Measurements from ENCODE around the gene MOV10. TPM values are rescaled to one million over a fixed set of nuclear protein-coding genes. Genes with fewer than 3 reads are reported as not detected.

The MOV10 gene
- total and polyA plus RNA-seq, 9 of the 15 experiments (the other 6 are each of a cell fraction or from before 2014, with no cell fraction given) = 16.7 to 105 (median 49.5) TPM

DNA sequence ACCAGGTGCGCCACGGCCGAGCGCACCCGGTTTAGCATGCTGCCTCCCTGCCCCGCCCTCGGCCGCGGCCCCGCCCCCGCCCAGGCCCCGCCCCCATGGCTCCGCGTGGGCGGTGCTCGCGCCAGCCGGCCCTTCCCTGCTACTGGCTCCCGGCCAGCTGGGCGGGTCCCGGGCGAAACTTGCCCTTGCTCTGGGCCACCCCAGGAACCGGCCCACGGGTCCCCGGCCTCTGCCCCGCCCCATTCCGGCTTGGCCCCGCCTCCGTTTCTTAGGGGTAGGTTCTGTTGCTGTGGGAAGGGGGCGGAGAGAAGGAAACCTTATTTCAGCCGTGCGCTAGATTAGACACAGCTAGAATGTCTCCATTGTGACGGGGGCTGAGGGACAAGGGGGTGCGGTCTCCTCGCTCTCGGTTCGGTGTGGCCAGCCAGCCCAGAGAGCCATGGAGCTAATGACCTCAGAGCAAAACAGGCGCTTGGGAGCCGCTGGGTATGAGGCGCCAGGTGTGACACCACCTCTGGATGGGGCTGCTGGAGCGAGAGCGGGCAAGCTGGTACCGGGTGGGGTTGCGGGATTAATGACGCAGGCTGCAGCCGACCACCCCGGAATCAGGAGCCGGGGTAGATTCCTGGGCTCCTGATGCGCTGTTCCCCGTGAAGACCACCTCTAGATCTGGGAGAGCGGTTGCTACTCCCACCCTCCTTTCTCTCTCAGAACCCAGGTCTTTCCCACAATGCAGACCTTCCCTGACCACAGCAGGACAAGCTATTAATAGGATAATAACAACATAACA is 41.0 kb downstream of the MOV10 start, which contains the start of gene PPM1J (continued):
- no peak; a peak in 1 of 4 replicates for TF ChIP-seq MLX (CRISPR knock-in tag; conservative IDR thresholded peaks at IDR 0.05)
- no peak for TF ChIP-seq XRCC4 (IDR thresholded peaks at IDR 0.05; ENCODE audit: extremely low read depth, insufficient read depth, insufficient read length)
- TF ChIP-seq GATA2 (CRISPR knock-in tag; IDR thresholded peaks at IDR 0.05) = no peak
- TF ChIP-seq ARID4B (CRISPR knock-in tag; IDR thresholded peaks at IDR 0.05) = 0 out of 2 replicates have a peak, but pooled peaks have one; percentile 7
- TF ChIP-seq ZNF347 (CRISPR knock-in tag; IDR thresholded peaks at IDR 0.05; ENCODE audit: low read depth) = no peak
- no peak for TF ChIP-seq RBBP5 (IDR thresholded peaks at IDR 0.05; ENCODE audit: borderline replicate concordance, insufficient read depth, low read length, poor library complexity, severe bottlenecking)
- TF ChIP-seq, protein P1, sequence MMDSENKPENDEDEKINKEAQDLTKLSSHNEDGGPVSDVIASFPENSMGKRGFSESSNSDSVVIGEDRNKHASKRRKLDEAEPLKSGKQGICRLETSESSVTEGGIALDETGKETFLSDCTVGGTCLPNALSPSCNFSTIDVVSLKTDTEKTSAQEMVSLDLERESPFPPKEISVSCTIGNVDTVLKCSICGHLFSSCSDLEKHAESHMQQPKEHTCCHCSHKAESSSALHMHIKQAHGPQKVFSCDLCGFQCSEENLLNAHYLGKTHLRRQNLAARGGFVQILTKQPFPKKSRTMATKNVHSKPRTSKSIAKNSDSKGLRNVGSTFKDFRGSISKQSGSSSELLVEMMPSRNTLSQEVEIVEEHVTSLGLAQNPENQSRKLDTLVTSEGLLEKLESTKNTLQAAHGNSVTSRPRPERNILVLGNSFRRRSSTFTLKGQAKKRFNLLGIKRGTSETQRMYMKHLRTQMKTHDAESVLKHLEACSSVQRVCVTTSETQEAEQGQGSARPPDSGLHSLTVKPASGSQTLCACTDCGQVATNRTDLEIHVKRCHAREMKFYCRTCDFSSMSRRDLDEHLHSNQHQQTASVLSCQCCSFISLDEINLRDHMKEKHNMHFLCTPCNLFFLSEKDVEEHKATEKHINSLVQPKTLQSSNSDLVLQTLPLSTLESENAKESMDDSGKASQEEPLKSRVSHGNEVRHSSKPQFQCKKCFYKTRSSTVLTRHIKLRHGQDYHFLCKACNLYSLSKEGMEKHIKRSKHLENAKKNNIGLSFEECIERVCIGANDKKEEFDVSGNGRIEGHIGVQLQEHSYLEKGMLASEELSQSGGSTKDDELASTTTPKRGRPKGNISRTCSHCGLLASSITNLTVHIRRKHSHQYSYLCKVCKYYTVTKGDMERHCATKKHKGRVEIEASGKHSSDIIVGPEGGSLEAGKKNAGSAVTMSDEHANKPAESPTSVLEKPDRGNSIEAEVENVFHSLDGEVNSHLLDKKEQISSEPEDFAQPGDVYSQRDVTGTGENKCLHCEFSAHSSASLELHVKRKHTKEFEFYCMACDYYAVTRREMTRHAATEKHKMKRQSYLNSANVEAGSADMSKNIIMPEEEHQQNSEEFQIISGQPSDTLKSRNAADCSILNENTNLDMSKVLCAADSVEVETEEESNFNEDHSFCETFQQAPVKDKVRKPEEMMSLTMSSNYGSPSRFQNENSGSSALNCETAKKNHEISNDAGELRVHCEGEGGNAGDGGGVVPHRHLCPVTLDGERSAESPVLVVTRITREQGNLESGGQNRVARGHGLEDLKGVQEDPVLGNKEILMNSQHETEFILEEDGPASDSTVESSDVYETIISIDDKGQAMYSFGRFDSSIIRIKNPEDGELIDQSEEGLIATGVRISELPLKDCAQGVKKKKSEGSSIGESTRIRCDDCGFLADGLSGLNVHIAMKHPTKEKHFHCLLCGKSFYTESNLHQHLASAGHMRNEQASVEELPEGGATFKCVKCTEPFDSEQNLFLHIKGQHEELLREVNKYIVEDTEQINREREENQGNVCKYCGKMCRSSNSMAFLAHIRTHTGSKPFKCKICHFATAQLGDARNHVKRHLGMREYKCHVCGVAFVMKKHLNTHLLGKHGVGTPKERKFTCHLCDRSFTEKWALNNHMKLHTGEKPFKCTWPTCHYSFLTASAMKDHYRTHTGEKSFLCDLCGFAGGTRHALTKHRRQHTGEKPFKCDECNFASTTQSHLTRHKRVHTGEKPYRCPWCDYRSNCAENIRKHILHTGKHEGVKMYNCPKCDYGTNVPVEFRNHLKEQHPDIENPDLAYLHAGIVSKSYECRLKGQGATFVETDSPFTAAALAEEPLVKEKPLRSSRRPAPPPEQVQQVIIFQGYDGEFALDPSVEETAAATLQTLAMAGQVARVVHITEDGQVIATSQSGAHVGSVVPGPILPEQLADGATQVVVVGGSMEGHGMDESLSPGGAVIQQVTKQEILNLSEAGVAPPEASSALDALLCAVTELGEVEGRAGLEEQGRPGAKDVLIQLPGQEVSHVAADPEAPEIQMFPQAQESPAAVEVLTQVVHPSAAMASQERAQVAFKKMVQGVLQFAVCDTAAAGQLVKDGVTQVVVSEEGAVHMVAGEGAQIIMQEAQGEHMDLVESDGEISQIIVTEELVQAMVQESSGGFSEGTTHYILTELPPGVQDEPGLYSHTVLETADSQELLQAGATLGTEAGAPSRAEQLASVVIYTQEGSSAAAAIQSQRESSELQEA (IDR thresholded peaks at IDR 0.05; ENCODE audit: low read depth) = no peak
- no peak for TF ChIP-seq ZNF408 (CRISPR knock-in tag; IDR thresholded peaks at IDR 0.05; ENCODE audit: low read depth)
- no peak for TF ChIP-seq PCBP2 (IDR thresholded peaks at IDR 0.05; ENCODE audit: low read depth, low read length, poor library complexity, severe bottlenecking)
- no peak for TF ChIP-seq ZC3H8 (IDR thresholded peaks at IDR 0.05)
- TF ChIP-seq ARID1B (IDR thresholded peaks at IDR 0.05) = no peak
- TF ChIP-seq GTF2F1 (IDR thresholded peaks at IDR 0.05; ENCODE audit: low read depth, low read length) = no peak
